Activated CD8-positive, alpha-beta T cell treated with anti-CD3 and anti-CD28 coated beads for 36 hours (primary cell): Measurements from ENCODE around the gene BTG2. TPM values are rescaled to one million over a fixed set of nuclear protein-coding genes. Genes with fewer than 3 reads are reported as not detected.
A peak's percentile ranks its signal among the peaks of the same experiment; 100 is the strongest.

ENCODE experiments used
- ATAC-seq: fragments of 200-7000 bp; cut with Tn5 transposase; one replicate; pipeline ENCODE4 v1.10.0; 2021; ENCODE audit warnings: mild to moderate bottlenecking, moderate library complexity
- CTCF ChIA-PET: fragments of 350-600 bp; sonication (Branson Sonifier 250); formaldehyde crosslinking; loops from one replicate; lab custom pipeline; 2021; ENCODE audit warnings: antibody characterized with exemption; lab: Charles Lee
- POLR2A ChIA-PET: fragments of 350-600 bp; sonication (Branson Sonifier 250); formaldehyde crosslinking; loops from one replicate; lab custom pipeline; 2021; ENCODE audit warnings: antibody characterized with exemption; lab: Charles Lee
- DNase-seq: peaks from one replicate; pipeline ENCODE4 v3.0.0-alpha.2; 2020
- H3K27ac Mint-ChIP-seq: one replicate; pipeline ENCODE4 v1.8.0; 2021; ENCODE audit warnings: mild to moderate bottlenecking, mixed read lengths
- H3K27me3 Mint-ChIP-seq: one replicate; pipeline ENCODE4 v1.8.0; 2021; ENCODE audit warnings: mixed read lengths
- H3K36me3 Mint-ChIP-seq: one replicate; pipeline ENCODE4 v1.8.0; 2021; ENCODE audit warnings: low read depth, mixed read lengths
- H3K4me1 Mint-ChIP-seq: one replicate; pipeline ENCODE4 v1.8.0; 2021; ENCODE audit warnings: low read depth, mixed read lengths
- H3K4me3 Mint-ChIP-seq: one replicate; pipeline ENCODE4 v1.8.0; 2021; ENCODE audit warnings: mild to moderate bottlenecking, moderate library complexity, mixed read lengths
- H3K9me3 Mint-ChIP-seq: one replicate; pipeline ENCODE4 v1.8.0; 2021; ENCODE audit warnings: mixed read lengths
- intact Hi-C: fragments of 100-400 bp; cut with micrococcal nuclease; formaldehyde crosslinking; loops from one replicate; pipeline ENCODE4 v1.10.0; 2022
- total RNA-seq, 2 experiments: library from RNA; stranded (reverse); gene quantifications; one replicate each; pipeline ENCODE4 v1.2.3, GENCODE V29; 2021
- TF ChIP-seq, protein P1 (sequence below): fragments of 200-600 bp; IDR thresholded peaks from one replicate; pipeline ENCODE4 v1.8.0; 2022; ENCODE audit warnings: antibody characterized with exemption, mild to moderate bottlenecking

The BTG2 gene
- total RNA-seq, 2 experiments from 2014 or later, result 115 TPM

DNA sequence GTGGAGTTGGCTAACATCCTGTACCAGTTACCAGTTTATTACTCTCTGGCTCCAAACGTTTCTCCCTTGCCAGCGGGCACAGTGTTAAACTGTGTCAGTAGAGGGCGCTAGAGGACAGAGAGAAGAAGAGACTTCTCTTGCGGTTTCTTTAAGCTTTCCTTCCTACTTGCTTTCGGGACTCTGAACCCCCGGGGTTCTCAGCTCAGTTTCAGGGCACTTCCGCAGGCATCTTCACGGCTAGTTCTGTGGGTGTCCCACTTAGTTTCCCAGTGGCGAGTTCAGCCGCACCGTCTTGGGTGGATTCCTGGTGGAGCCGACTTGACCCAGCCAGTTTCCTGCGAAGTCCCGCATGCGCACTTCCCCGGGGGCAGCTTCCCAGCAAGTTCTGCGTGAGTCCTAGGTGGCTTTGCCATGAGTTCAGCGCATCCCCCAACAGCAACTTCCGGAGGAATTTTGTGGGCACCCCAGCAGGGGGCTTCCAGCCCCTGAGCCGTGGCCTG, 37.9 kb upstream of the BTG2 start:
- intact Hi-C loops, result loop anchor here (2.0 kb wide), 1 partner anchor 219 kb away; no protein-coding TSS in a partner anchor
- no peaks in the 10 kb centered on the region for H3K9me3 Mint-ChIP-seq
- POLR2A ChIA-PET, result interaction anchor here (0.8 to 9.6 kb wide), 10 partner anchors 9 to 223 kb away, joined by 3 to 94 read pairs (median 3); partner anchors contain the start of gene BTG2

DNA sequence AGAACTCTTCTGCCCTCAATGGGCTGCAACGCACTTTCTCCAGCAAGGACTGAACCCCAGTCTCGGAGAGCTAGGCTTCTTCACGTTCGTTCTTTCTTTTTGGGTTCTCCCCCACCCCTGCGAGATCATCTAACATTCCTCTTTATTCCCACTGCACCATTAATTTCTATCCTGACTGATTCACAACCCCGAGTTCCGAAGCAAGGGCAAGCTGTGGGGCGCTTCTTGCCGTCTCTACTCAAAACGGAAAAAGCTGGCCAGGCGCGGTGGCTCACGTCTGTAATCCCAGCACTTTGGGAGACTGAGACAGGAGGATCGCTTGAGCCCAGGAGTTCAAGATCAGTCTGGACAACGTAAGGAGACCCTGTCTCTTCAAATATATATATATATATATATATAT, 37.4 kb upstream of the BTG2 start:
- Mint-ChIP-seq H3K4me3 (peak overlapping the region; percentile 78), H3K4me1 (peaks cover 12% of the 10 kb centered on the region), H3K27me3 (no peaks in the 10 kb centered on the region), H3K36me3 (no peaks in the 10 kb centered on the region), H3K27ac (peak overlapping the region; percentile 87), H3K9me3 (no peaks in the 10 kb centered on the region)
- ChIA-PET POLR2A (interaction anchor here (0.8 to 9.6 kb wide), 12 partner anchors 9 to 222 kb away, joined by 3 to 94 read pairs (median 3); partner anchors contain the start of gene BTG2), CTCF (interaction anchor here (0.6 to 20.6 kb wide), 83 partner anchors 11 to 861 kb away, joined by 3 to 1114 read pairs (median 5); partner anchors contain the start of genes ATP2B4, BTG2, FMOD and LAX1)
- DNase-seq, result no peak
- TF ChIP-seq, protein P1, sequence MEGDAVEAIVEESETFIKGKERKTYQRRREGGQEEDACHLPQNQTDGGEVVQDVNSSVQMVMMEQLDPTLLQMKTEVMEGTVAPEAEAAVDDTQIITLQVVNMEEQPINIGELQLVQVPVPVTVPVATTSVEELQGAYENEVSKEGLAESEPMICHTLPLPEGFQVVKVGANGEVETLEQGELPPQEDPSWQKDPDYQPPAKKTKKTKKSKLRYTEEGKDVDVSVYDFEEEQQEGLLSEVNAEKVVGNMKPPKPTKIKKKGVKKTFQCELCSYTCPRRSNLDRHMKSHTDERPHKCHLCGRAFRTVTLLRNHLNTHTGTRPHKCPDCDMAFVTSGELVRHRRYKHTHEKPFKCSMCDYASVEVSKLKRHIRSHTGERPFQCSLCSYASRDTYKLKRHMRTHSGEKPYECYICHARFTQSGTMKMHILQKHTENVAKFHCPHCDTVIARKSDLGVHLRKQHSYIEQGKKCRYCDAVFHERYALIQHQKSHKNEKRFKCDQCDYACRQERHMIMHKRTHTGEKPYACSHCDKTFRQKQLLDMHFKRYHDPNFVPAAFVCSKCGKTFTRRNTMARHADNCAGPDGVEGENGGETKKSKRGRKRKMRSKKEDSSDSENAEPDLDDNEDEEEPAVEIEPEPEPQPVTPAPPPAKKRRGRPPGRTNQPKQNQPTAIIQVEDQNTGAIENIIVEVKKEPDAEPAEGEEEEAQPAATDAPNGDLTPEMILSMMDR, result no peak
- no peak for ATAC-seq
- intact Hi-C loops, result loop anchor here (2.0 kb wide), 1 partner anchor 219 kb away; no protein-coding TSS in a partner anchor

More for the DNA sequence above, 37.9 kb upstream of the BTG2 start:
- ATAC-seq (peak; percentile 49), DNase-seq (peak; percentile 87)
- peak overlapping the region; percentile 78 for H3K4me3 Mint-ChIP-seq
- peaks cover 11% of the 10 kb centered on the region for H3K4me1 Mint-ChIP-seq
- no peaks in the 10 kb centered on the region for H3K36me3 Mint-ChIP-seq
- H3K27ac Mint-ChIP-seq, result peak overlapping the region; percentile 87
- no peaks in the 10 kb centered on the region for H3K27me3 Mint-ChIP-seq
- TF ChIP-seq, protein P1, result peak; percentile 88
- CTCF ChIA-PET, result interaction anchor here (0.6 to 20.6 kb wide), 87 partner anchors 10 to 861 kb away, joined by 3 to 1114 read pairs (median 4); partner anchors contain the start of genes ATP2B4, BTG2, FMOD and LAX1

DNA sequence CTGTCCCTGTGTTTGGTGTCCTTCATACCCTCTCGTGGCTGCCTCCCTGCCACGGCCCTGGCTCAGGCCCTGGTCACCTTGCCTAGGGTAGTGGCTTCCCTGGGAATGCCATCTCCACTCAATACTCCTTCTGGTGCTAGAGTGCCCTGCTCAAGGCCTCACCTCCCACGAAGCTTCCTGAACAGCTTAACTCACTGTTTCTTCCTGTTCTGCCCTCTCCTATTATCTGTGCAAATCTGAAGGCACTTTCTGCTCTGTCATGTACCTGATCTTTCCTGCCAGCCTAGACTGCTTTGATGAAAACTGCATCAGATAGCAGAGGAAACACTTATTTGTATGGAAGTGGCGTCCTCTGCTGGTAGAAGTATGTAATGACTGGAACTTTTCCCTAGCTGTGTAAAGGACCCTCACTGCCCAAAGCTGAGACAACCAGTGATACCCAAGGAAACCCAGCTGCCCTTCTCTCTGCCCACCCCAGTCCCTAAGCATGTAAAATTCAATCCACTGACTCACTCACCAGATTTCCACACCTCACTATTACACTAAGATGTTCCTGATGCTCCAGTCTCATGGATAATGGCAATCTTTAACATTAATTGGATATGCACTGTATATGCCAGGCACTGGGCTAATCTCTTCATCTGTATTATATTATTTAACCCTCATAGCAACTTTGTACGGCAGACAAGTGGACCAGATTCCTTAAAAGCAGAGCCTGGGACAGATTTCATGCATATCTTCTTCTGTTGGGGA, 36.2 kb upstream of the BTG2 start:
- peak; percentile 47 for ATAC-seq
- ChIA-PET CTCF (interaction anchor here (0.6 to 20.6 kb wide), 37 partner anchors 14 to 433 kb away, joined by 3 to 1114 read pairs (median 5); partner anchors contain the start of genes BTG2, FMOD and PRELP), POLR2A (interaction anchor here (0.8 to 9.6 kb wide), 10 partner anchors 10 to 70 kb away, joined by 3 to 94 read pairs (median 4); partner anchors contain the start of gene BTG2)
- peak; percentile 69 for DNase-seq
- intact Hi-C loops, result no loop called here
- H3K36me3 Mint-ChIP-seq, result no peaks in the 10 kb centered on the region
- H3K27me3 Mint-ChIP-seq, result no peaks in the 10 kb centered on the region
- no peak overlapping the region for H3K4me3 Mint-ChIP-seq
- H3K9me3 Mint-ChIP-seq, result no peaks in the 10 kb centered on the region
- no peak overlapping the region for H3K27ac Mint-ChIP-seq
- H3K4me1 Mint-ChIP-seq, result peaks cover 23% of the 10 kb centered on the region
- TF ChIP-seq, protein P1, result peak; percentile 98

DNA sequence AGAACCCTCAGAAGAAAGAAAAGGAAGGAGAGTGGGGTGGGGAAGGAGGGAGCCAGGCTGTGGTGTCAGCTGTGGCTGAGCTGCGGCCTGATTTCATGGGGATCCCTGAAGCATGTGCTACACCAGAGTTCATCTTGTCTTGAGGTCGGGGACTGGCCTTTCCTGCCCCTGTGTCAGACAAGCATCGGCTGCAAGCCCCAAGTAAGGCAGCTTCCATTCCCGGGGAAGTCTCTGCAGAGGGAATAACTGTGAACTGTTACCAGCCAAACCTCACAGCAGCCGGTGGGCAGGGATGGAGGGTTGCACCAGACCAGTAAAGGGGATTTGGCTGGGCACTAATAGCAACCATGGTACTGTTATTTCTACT, 35.7 kb upstream of the BTG2 start:
- Mint-ChIP-seq H3K36me3 (no peaks in the 10 kb centered on the region), H3K27me3 (no peaks in the 10 kb centered on the region), H3K9me3 (no peaks in the 10 kb centered on the region), H3K4me1 (peaks cover 28% of the 10 kb centered on the region), H3K4me3 (no peak overlapping the region), H3K27ac (no peak overlapping the region)
- TF ChIP-seq, protein P1, result no peak
- ChIA-PET CTCF (interaction anchor here (0.6 to 20.6 kb wide), 27 partner anchors 16 to 424 kb away, joined by 3 to 1114 read pairs (median 5); partner anchors contain the start of genes BTG2 and FMOD), POLR2A (interaction anchor here (0.8 to 9.6 kb wide), 9 partner anchors 9 to 70 kb away, joined by 3 to 94 read pairs (median 4); partner anchors contain the start of gene BTG2)
- no peak for DNase-seq
- ATAC-seq, result no peak
- intact Hi-C loops, result loop anchor here (5.0 kb wide), 1 partner anchor 38 kb away; the partner anchor contains the start of gene BTG2
